Fibroblast of mammary gland (primary cell): Measurements from ENCODE around the gene TBC1D10A.

Experiments used
- DNase-seq: peaks from one replicate; pipeline ENCODE4 v3.0.0-alpha.2; 2010; ENCODE audit warnings: low read depth
- H3K4me3 ChIP-seq: 2 replicates; pipeline ENCODE4 v1.5.1; 2011; ENCODE audit warnings: low read depth, mild to moderate bottlenecking, low read length, moderate library complexity; ENCODE audit not compliant: control insufficient read depth
- CTCF ChIP-seq: conservative IDR thresholded peaks from 2 replicates; pipeline ENCODE4 v1.5.1; 2011; ENCODE audit warnings: low read depth, low read length, inconsistent platforms; ENCODE audit not compliant: control insufficient read depth, insufficient read depth

Gene TBC1D10A

DNA sequence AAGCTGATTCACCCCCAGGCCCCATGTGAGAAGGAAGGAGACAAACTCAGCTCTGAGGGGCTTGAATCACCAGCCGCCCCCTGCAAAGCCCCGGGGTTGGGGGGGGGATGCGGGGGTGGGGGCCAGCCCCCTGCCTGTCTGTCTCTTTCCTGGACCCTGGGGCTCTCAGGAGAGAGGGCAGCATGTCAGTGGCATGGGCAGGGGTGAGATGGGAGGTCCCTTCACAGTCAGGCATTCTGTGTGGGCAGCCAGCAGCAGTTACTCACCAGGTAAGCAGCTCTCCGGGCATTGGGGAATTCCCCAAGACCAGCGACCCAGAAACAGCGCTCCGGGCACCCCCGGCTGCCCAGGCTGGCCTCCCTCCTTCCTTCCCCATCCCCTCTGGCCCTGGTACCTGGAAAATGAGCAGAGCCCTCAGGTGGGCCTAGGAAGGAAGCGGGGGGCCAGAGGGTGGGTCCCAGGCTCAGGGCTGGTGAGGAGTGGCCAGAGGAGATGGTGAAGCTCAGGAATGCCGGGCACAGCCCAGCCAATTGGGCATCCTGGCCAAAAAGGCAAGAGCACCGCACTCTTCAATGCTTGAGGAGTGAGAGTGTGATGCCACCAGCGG is 76.0 kb downstream of the TBC1D10A start:
- no peak overlapping the region for H3K4me3 ChIP-seq
- peak; percentile 55 for DNase-seq
- no peak for TF ChIP-seq CTCF

- H3K4me3 ChIP-seq: no peak overlapping the region
- DNase-seq: no peak
- TF ChIP-seq CTCF: no peak
Observed at GRCh38 chr22:30250039-30250565, 76.6 kb downstream of the TBC1D10A start.

GRCh38 chr22:30249049-30250038 is 77.4 kb downstream of the TBC1D10A start:
- TF ChIP-seq CTCF: no peak
- DNase-seq: peak; percentile 29
- no peak overlapping the region for H3K4me3 ChIP-seq

- H3K4me3 ChIP-seq: no peak overlapping the region
- TF ChIP-seq CTCF: no peak
- DNase-seq: no peak
Observed at GRCh38 chr22:30248484-30248883, 78.3 kb downstream of the TBC1D10A start.

DNA sequence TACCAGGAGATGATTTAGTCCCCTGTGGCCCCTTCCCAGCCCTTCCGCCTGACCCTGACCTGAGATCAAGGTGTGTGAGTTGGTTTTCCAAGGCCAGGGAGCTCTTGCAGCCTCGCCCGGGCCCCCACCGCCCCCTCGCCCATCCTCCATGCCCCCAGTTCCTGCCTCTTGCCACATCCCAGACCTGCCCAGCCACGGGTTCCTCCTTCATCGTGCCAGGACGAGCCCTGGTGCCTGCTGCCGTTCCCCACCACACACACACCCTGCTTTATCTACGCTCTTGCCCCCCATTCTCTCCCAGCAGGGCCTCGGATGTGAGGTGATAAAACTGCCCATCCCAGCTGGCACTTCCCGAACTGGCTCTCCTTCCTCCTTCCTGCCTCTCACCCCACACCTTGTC is 78.8 kb downstream of the TBC1D10A start:
- no peak for TF ChIP-seq CTCF
- DNase-seq: no peak
- no peak overlapping the region for H3K4me3 ChIP-seq

GRCh38 chr22:30247561-30247960 is 79.2 kb downstream of the TBC1D10A start:
- no peak for TF ChIP-seq CTCF
- no peak overlapping the region for H3K4me3 ChIP-seq
- DNase-seq: no peak
